Right renal pelvis (tissue), 4 donors: ENCODE results near the gene TENM4. TPM values are rescaled to one million over a fixed set of nuclear protein-coding genes. Genes with fewer than 3 reads are reported as not detected.
A peak's percentile ranks its signal among the peaks of the same experiment; 100 is the strongest.

ENCODE experiments used
- DNase-seq, 4 donors: peaks; one replicate each; pipeline ENCODE4 v3.0.0-alpha.2; 2013; ENCODE audit warnings: low read depth in 4 of 4, low spot score in 3 of 4, missing footprints in 1 of 4
- polyA plus RNA-seq, 4 donors: library from polyadenylated mRNA; unstranded; fragments of 120-200 nt; gene quantifications; one replicate each; pipeline ENCODE4 v1.2.1, GENCODE V29; 2013; ENCODE audit not compliant: insufficient read length in 4 of 4

TENM4 gene
- polyA plus RNA-seq, 4 donors: 19.9 to 26.6 (median 22.0) TPM

- DNase-seq: no peak
Observed at GRCh38 chr11:78711735-78712134, 729.1 kb downstream of the TENM4 start.

- no peak for DNase-seq
Observed at GRCh38 chr11:78710417-78710816, 730.4 kb downstream of the TENM4 start.

GRCh38 chr11:78708388-78708787, 732.4 kb downstream of the TENM4 start:
- DNase-seq: no peak

- DNase-seq: no peak
Observed at GRCh38 chr11:78706551-78706950, 734.3 kb downstream of the TENM4 start.

GRCh38 chr11:78704811-78705210, 736.0 kb downstream of the TENM4 start:
- no peak for DNase-seq

GRCh38 chr11:78699609-78700135, 741.2 kb downstream of the TENM4 start:
- peak in 2 of 4 donors; percentile 11 to 27 for DNase-seq

GRCh38 chr11:78698612-78699011, 742.2 kb downstream of the TENM4 start:
- no peak for DNase-seq

- DNase-seq: no peak
Observed at GRCh38 chr11:78696177-78696576, 744.7 kb downstream of the TENM4 start.

GRCh38 chr11:78694152-78694551, 746.7 kb downstream of the TENM4 start:
- no peak for DNase-seq

- no peak for DNase-seq
Observed at GRCh38 chr11:78691215-78691614, 749.6 kb downstream of the TENM4 start.

- no peak for DNase-seq
Observed at GRCh38 chr11:78690352-78690987, 750.4 kb downstream of the TENM4 start.

- no peak for DNase-seq
Observed at GRCh38 chr11:78689585-78690153, 751.2 kb downstream of the TENM4 start.

GRCh38 chr11:78689101-78689500, 751.7 kb downstream of the TENM4 start:
- no peak for DNase-seq

- DNase-seq: peak in 2 of 4 donors; percentile 31 to 46
Observed at GRCh38 chr11:78688460-78688859, 752.4 kb downstream of the TENM4 start.

- no peak for DNase-seq
Observed at GRCh38 chr11:78685156-78685555, 755.7 kb downstream of the TENM4 start.

GRCh38 chr11:78684377-78684776, 756.5 kb downstream of the TENM4 start:
- DNase-seq: no peak

- DNase-seq: no peak
Observed at GRCh38 chr11:78683774-78684173, 757.1 kb downstream of the TENM4 start.

- no peak for DNase-seq
Observed at GRCh38 chr11:78676026-78676557, 764.7 kb downstream of the TENM4 start.

GRCh38 chr11:78672850-78673620, 767.8 kb downstream of the TENM4 start:
- DNase-seq: no peak

- no peak for DNase-seq
Observed at GRCh38 chr11:78669249-78669648, 771.6 kb downstream of the TENM4 start.

GRCh38 chr11:78667461-78667860, 773.4 kb downstream of the TENM4 start:
- peak in 2 of 4 donors; percentile 15 to 29 for DNase-seq
